Endothelial cell of umbilical vein (primary cell): Measurements from ENCODE around the gene C3orf52. TPM values are rescaled to one million over a fixed set of nuclear protein-coding genes. Genes with fewer than 3 reads are reported as not detected.
A peak's percentile ranks its signal among the peaks of the same experiment; 100 is the strongest.

Source experiments
- BruUV-seq: library from RNA; stranded (reverse); fragments of 400-500 nt; replicated peaks from 2 replicates; lab custom pipeline; 2021; lab: Mats Ljungman, UMichigan
- CTCF ChIA-PET: fragments of 300-600, 350-600 bp; sonication (Branson Sonifier 250); formaldehyde crosslinking; loops from one replicate; lab custom pipeline; 2021; ENCODE audit warnings: antibody characterized with exemption, inconsistent platforms; lab: Charles Lee
- POLR2A ChIA-PET: fragments of 300-600, 350-600 bp; sonication (Branson Sonifier 250); formaldehyde crosslinking; loops from one replicate; lab custom pipeline; 2021; ENCODE audit warnings: antibody characterized with exemption, inconsistent platforms; lab: Charles Lee
- DNase-seq: peaks from one replicate; pipeline ENCODE4 v3.0.0-alpha.2; 2011; ENCODE audit warnings: low read depth, low spot score
- FAIRE-seq: peaks from 2 replicates; lab custom pipeline; 2011; peaks lifted over from hg19 to GRCh38; lab: Jason Lieb, UNC
- H2AFZ ChIP-seq: 2 replicates; pipeline ENCODE4 v1.6.0; 2012; ENCODE audit warnings: low read depth, low read length, control low read depth, inconsistent platforms
- H3K27ac ChIP-seq: 2 replicates; pipeline ENCODE4 v1.5.1; 2011; ENCODE audit warnings: low read depth, mild to moderate bottlenecking, control low read depth, low read length, moderate library complexity; ENCODE audit not compliant: insufficient read depth
- H3K27me3 ChIP-seq, 2 experiments: 2 replicates each; pipeline versions ENCODE4 v1.6.0 to v1.6.1; 2011; ENCODE audit warnings: low read length in 2 of 2, mixed read lengths in 1 of 2; ENCODE audit not compliant: control insufficient read depth in 2 of 2, insufficient read depth in 2 of 2
- H3K36me3 ChIP-seq, 2 experiments: 2 replicates in 1 of 2; 3 replicates in 1 of 2; pipeline ENCODE4 v1.5.1; 2011; ENCODE audit warnings: low read length in 2 of 2, mild to moderate bottlenecking in 1 of 2, moderate library complexity in 1 of 2; ENCODE audit not compliant: control insufficient read depth in 2 of 2, insufficient read depth in 2 of 2; ENCODE audit errors: extremely low read depth in 1 of 2
- H3K4me1 ChIP-seq: 3 replicates; pipeline ENCODE4 v1.5.1; 2011; ENCODE audit warnings: mild to moderate bottlenecking, low read length; ENCODE audit not compliant: control insufficient read depth, insufficient read depth; ENCODE audit errors: extremely low read depth
- H3K4me2 ChIP-seq: 2 replicates; pipeline ENCODE4 v1.6.1; 2011; ENCODE audit warnings: low read length, control low read depth, mixed read lengths; ENCODE audit not compliant: insufficient read depth
- H3K4me3 ChIP-seq, 3 experiments: fragments of 200-600 bp in 1 of 3; sonication (generic), shearing (Covaris generic) in 1 of 3; replicated peaks in 1 of 3; 2 replicates each; pipeline ENCODE4 v1.5.1; 2011 to 2016; ENCODE audit warnings: control low read depth in 3 of 3, low read length in 3 of 3, mild to moderate bottlenecking in 2 of 3, inconsistent platforms in 1 of 3, low read depth in 1 of 3, moderate library complexity in 1 of 3; ENCODE audit not compliant: insufficient read depth in 1 of 3
- H3K79me2 ChIP-seq: 2 replicates; pipeline ENCODE4 v1.6.0; 2012; ENCODE audit warnings: low read length, inconsistent platforms; ENCODE audit not compliant: control insufficient read depth, insufficient read depth
- H3K9ac ChIP-seq: replicated peaks from 2 replicates; pipeline ENCODE3; 2011; ENCODE audit warnings: low read length, control low read depth; ENCODE audit not compliant: insufficient read depth; ENCODE audit errors: extremely low read depth
- H3K9me1 ChIP-seq: replicated peaks from 3 replicates; pipeline ENCODE4 v1.6.0; 2011; ENCODE audit warnings: mild to moderate bottlenecking, low read length; ENCODE audit not compliant: control insufficient read depth, insufficient read depth; ENCODE audit errors: extremely low read depth
- H3K9me3 ChIP-seq: replicated peaks from 2 replicates; pipeline ENCODE4 v1.5.1; 2012; ENCODE audit warnings: low read length, inconsistent platforms; ENCODE audit not compliant: control insufficient read depth, insufficient read depth
- H4K20me1 ChIP-seq: replicated peaks from 2 replicates; pipeline ENCODE3; 2011; ENCODE audit warnings: mild to moderate bottlenecking, low read length; ENCODE audit not compliant: control insufficient read depth, insufficient read depth; ENCODE audit errors: extremely low read depth
- CTCF ChIP-seq, 2 donors: IDR thresholded peaks; 1 replicate in 1 of 2; 2 replicates in 1 of 2; pipeline ENCODE4 v1.5.1; 2011; ENCODE audit warnings: low read length in 2 of 2, mild to moderate bottlenecking in 2 of 2, moderate library complexity in 2 of 2, control low read depth in 1 of 2, inconsistent platforms in 1 of 2, low read depth in 1 of 2; ENCODE audit not compliant: insufficient read depth in 1 of 2; ENCODE audit errors: extremely low read depth in 1 of 2
- EZH2 ChIP-seq: IDR thresholded peaks from 2 replicates; pipeline ENCODE4 v1.6.1; 2012; ENCODE audit warnings: borderline replicate concordance, low read depth, mild to moderate bottlenecking, moderate library complexity, low read length, inconsistent platforms; ENCODE audit not compliant: severe bottlenecking
- FOS ChIP-seq: IDR thresholded peaks from 2 replicates; pipeline ENCODE4 v1.6.1; 2011; ENCODE audit warnings: mild to moderate bottlenecking, low read length, moderate library complexity, borderline replicate concordance; ENCODE audit not compliant: insufficient read depth
- GATA2 ChIP-seq: IDR thresholded peaks from 2 replicates; pipeline ENCODE4 v1.7.0; 2011; ENCODE audit warnings: low read depth, mild to moderate bottlenecking, moderate library complexity, mixed read lengths, low read length; ENCODE audit not compliant: insufficient read length, insufficient read depth
- JUN ChIP-seq: IDR thresholded peaks from 2 replicates; pipeline ENCODE4 v1.6.1; 2011; ENCODE audit warnings: borderline replicate concordance, low read depth; ENCODE audit not compliant: insufficient read length, insufficient read depth
- MAX ChIP-seq: IDR thresholded peaks from 2 replicates; pipeline ENCODE4 v1.6.1; 2011; ENCODE audit not compliant: insufficient read depth, insufficient read length
- MYC ChIP-seq: IDR thresholded peaks from one replicate; pipeline ENCODE4 v1.6.1; 2011; ENCODE audit warnings: mild to moderate bottlenecking, low read depth, low read length
- POLR2A ChIP-seq: IDR thresholded peaks from 2 replicates; pipeline ENCODE4 v1.6.1; 2012; ENCODE audit warnings: low read depth, mild to moderate bottlenecking, control low read depth, low read length
- POLR2AphosphoS5 ChIP-seq: IDR thresholded peaks from 2 replicates; pipeline ENCODE4 v1.6.1; 2012; ENCODE audit warnings: low read depth, mild to moderate bottlenecking, control low read depth, low read length, moderate library complexity; ENCODE audit not compliant: insufficient read depth
- dilution Hi-C: fragments of 300-500 bp; cut with MboI; formaldehyde crosslinking; loops from one replicate; pipeline ENCODE4 v1.15.0; 2019; ENCODE audit warnings: low sequenced_read_pairs; ENCODE audit not compliant: extremely low pct_ligation_motif_present
- intact Hi-C: fragments of 100-400 bp; cut with micrococcal nuclease; formaldehyde crosslinking; loops from one replicate; pipeline ENCODE4 v1.10.0; 2022
- polyA plus RNA-seq, 4 experiments: library from polyadenylated mRNA; depleted of rRNA in 3 of 4; stranded (reverse) in 3 of 4; unstranded in 1 of 4; fragments of >200 nt; gene quantifications; 2 replicates each; pipeline versions ENCODE4 v1.2.1 to v1.2.3, GENCODE V29; 2011 to 2012; ENCODE audit warnings: missing spikeins in 1 of 4
- total RNA-seq: library from RNA; stranded (reverse); gene quantifications from 2 replicates; pipeline ENCODE4 v1.2.3, GENCODE V29; 2021

Gene C3orf52
- total and polyA plus RNA-seq, 2 donors (not counting 3 experiments of a cell fraction or from before 2014, with no cell fraction given) = 4.2 to 4.6 TPM

GRCh38 chr3:112042842-112043280 is 43.3 kb upstream of the C3orf52 start:
- Histone ChIP-seq H2AFZ (peak overlapping the region; percentile 79), H3K27ac (no peak overlapping the region), H4K20me1 (no peaks in the 10 kb centered on the region), H3K9me1 (no peaks in the 10 kb centered on the region), H3K36me3 (no peaks in the 10 kb centered on the region), H3K4me2 (no peak overlapping the region), H3K9ac (no peak overlapping the region), H3K27me3 (no peaks in the 10 kb centered on the region), H3K4me3 (no peak overlapping the region), H3K9me3 (no peaks in the 10 kb centered on the region), H3K79me2 (no peaks in the 10 kb centered on the region), H3K4me1 (no peaks in the 10 kb centered on the region)
- BruUV-seq = no TSS peak
- DNase-seq (no peak), FAIRE-seq (no peak)
- dilution Hi-C loops = no loop called here
- intact Hi-C loops = loop anchor here (1.0 to 2.0 kb wide), 4 partner anchors 54 to 374 kb away; no protein-coding TSS in a partner anchor
- ChIA-PET CTCF (interaction anchor here (0.6 to 3.4 kb wide), 42 partner anchors 9 to 667 kb away, joined by 3 to 33 read pairs (median 4); partner anchors contain the start of genes ABHD10 and TMPRSS7), POLR2A (no interaction called here)
- TF ChIP-seq POLR2AphosphoS5 = no peak
- TF ChIP-seq GATA2 = no peak
- no peak for TF ChIP-seq JUN
- TF ChIP-seq FOS = no peak
- TF ChIP-seq MAX = no peak
- TF ChIP-seq CTCF (IDR thresholded peaks at IDR 0.05; ENCODE audit: extremely low read depth in 1 of 2, insufficient read depth in 1 of 2, low read depth in 1 of 2, low read length in 2 of 2) = no peak
- TF ChIP-seq POLR2A = no peak
- no peak for TF ChIP-seq EZH2
- TF ChIP-seq MYC = no peak
